NCI-H510A treated with DMSO at 0.1 percent for 48 hours (cell line): ENCODE measurements around the gene CPT1A.

Experiments used
- DNase-seq: peaks from one replicate; lab custom pipeline; 2025; lab: John Stamatoyannopoulos, UW

CPT1A gene

DNA sequence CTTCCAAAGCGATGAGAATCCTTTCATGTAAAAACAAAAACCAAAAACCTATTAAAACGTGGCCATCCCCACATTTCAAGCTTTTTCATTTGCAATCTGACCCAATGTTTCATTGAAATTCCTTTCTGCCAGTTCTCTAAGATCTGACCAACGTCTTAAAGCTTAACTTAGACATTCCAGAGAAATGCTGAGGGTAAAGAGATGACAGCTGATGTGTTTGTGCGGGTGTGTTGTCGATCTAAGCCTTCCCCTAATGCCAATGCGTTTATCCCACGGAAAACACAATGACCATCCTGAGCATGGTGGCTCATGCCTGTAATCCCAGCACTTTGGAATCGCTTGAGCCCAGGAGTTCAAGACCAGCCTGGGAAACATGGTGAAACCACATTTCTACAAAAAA lies 84.0 kb downstream of the CPT1A start:
- no peak for DNase-seq

DNA sequence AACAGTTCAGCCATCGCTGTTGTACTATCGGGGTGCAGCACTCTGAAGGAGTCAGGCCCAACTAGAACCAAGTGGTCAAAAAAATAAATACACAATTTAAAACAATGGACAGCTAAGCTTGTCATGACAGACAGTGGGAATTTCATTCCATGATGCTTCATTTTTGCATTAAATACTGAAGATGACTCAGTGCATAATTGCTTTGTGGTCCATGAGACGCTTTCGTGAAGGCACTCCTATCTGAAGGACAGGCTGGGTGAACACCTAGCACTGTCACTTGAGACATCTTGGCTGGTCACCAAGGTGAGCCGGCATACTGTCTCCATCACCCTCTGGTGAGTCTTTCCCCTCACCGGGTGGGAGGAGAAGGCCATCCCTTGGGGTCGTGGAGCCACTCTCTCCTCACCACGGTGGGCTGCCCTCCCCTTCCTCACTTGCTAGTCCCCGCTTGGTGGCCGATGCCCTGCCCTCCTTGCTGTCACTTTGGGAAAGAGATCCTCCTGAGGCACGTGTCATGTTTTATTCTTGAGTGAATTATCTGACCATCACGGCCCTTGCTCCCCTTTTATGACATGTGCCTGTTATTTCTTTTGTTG lies 85.4 kb downstream of the CPT1A start:
- no peak for DNase-seq

DNA sequence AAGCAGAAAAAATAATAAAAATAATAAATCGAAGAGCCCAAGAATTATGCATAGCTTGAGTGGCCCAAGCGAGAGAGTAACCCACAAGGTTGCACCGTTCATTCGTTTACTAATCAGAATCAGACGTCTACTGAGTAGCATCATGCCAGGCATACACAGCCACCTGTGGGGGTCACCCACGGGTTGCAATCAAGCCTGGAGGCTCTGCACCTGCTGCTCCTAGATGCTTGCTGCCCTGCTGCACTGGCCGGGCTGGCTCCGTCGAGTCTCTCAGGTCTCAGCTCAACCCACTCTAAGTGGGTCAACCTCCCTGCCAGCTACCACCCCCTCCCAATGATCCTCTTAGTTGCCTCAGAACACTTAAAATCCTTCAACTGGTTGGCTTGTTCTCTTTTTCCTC lies 88.4 kb downstream of the CPT1A start:
- DNase-seq: no peak

DNA sequence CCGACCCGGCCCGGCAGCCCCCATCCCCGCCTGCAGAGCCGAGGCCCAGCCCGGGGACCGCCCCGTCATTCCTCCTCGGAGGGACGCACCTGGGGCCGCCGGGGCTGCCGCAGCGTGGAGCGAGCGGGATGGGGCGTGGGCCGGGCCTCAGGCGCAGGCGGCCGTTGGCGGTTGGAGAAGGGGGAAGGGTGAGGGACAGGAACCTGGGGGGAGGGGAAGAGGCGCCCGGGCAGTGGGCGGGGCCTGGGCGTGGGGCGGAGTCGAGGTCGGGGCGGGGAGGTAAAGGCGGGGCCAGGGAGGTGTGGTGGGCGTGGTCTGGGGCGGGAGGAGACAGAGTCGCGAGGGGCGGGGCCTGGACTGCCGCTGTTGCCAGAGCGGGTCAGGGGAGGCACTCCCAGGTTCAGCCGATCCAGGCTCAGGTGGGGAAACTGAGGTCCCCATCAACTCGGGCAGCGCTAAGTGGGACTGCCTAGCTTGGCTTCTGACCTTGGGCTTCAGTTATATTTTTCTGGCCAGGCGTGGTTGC lies 90.3 kb downstream of the CPT1A start, which contains the start of gene TESMIN:
Gene TESMIN, minus strand, starts transcription at position 190 of the 526 bp plus-strand sequence. CDS start 860 bp downstream, outside the sequence.
- peak; percentile 94 for DNase-seq

DNA sequence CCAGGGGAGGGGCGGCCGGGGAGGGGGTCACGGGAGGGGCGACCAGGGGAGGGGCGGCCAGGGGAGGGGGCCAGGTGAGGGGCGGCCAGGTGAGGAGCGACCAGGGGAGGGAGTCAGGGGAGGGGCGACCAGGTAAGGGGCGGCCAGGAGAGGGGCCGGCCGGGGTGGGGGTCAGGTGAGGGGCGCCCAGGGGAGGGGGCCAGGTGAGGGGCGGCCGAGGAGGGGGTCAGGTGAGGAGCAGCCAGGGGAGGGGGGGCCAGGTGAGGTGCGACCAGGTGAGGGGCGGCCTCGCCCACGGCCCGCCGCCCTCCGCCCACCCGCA lies 90.8 kb downstream of the CPT1A start:
- DNase-seq: no peak

DNA sequence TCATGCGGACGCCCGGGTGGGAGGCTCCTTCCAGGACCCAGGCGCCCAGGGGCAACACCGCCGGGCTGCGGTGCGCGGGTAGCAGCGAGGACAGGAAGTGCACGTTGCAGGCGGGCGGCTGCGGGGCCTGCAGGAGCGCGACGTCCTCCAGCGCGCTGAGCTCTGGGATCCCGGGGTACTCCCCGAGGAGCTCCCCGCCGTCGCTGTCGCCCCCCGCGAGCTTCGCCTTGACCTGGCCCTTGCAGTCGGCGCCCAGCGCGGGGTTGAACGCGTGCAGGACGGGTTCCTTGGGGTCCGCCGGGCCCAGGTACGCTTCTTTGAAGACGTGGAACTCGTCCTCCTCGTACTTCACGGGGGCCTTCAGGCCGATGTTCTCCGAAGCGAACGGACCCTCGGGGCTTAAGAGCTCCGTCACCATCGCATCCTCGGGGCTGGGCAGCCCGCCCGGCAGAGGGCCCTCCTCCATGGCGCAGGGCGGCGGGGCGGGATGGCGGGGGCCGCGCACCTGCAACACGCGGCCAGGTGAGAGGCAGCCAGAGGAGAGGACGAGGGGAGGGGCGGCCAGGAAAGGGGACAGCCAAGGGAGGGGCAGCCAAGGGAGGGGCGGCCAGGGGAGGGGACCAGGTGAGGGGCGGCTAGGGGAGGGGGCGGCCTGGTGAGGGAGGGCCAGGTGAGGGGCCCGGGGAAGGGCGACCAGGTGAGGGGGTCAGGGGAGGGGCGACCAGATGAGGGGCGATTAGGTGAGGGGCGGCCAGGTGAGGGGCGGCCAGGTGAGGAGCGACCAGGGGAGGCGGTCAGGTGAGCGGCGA lies 91.3 kb downstream of the CPT1A start:
- DNase-seq: peak; percentile 57

DNA sequence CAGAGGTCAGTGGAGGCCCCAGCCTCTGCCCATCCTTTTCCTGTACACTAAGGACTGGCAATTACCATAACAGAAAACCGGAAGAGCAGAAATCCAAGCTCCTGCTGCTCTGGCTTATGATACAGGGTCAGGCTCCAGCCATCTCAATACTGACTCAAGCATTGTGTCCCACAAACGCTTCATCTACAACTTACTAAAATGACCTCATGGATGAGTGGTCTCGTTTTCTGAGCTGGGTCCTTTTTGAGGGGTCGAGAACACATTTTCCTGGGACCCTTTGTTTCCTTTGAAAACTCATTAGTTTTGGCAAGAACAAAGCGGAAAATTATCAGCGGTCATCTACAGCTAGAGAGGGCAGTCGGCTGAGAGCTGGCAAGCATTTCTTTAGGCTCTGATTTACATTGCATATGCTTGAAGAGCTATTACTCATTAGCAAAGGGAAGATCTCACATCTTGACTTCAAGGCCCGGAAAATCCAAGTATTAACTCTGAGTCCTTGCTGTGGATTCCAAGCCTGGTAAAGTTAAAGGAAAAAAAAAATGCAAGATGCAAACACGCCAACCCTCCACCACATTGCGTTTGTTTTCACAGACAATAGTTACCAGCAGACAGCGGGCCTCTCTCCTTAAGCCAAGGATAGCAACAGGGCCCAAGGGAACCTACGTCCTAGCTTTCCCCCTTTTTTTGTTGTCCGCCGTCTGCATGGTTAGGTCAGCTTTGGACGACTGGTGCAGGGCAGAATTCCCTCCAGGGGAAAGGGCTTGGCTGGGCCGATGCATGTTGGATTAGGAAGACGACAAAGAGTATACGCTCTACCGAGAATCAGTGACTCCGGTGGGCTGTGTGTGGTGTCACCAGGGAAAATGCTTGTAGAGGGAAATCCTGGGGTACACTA lies 92.2 kb downstream of the CPT1A start:
- peak; percentile 30 for DNase-seq

DNA sequence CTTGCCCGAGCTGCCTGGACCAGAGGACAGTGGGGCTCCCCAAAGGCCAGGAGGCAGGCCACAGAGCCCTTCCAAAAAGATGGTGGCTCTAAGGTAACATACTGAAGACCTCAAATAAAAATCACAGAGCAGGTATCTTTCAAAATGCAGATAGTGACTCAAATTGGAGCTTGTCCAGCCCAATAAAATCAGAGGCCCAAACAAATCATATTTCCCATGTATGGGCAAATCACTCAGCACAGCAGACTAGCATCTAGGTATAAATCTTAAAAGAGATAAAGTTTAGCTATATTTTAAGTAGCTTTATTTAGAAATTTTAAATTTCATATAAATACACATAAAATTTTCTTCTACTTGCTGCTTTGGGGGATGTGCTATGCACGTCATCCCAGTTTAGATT lies 93.7 kb downstream of the CPT1A start:
- no peak for DNase-seq

DNA sequence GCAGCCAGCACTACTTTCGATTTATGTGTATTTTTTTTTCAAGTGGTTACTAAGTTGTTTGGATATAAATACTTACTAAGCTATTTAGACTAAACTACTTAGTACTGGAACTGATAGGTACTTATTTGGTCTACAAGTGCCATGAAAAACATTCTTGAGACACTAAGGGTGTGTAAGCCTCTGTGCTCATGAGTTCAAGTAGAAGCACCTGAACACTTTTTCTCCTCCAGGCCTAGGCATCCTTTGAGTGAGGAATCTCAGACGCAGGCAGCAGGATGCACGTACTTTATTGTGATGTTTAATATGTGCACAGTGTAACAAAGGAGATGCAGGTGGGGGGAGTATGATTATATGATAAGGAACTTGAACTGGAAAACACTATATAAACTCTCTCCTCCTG lies 98.2 kb downstream of the CPT1A start:
- no peak for DNase-seq

DNA sequence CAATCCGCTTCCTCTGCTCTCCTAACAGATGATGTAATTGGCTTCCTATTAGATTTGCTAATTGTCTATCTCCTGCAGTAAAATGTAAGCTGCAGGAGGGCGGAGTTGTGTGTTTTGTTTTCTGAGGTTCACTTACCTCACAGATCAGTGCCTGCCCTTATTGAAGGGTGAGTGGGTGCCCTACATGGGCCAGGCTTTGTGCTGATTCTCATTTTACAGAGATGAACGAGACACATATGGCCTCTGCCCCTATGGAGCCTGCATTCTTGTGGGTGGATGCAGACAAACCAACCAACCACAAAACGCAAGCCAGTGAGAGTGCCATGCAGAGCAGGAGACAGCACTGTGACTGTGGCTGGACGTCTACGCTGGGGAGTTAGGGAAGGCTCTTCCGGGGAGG lies 100.3 kb downstream of the CPT1A start:
- no peak for DNase-seq

DNA sequence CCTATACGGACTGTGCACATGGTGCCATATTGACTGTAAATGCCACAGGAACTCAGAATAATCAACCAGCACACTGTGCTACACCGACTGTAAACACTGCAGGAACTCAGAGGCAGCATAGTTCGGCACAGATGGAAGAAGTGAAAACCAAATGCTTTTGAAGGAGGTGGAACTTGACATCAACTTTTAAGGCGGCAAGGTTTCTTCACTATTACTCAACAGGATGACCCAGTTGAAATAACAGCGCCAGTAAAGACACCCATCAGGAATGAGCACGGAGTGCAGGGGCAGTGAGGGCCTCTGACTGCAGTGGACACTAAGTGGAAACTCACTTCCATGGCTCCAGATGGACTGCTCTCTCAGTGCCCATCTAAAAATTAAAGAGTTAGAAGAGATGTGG lies 106.1 kb downstream of the CPT1A start:
- no peak for DNase-seq

DNA sequence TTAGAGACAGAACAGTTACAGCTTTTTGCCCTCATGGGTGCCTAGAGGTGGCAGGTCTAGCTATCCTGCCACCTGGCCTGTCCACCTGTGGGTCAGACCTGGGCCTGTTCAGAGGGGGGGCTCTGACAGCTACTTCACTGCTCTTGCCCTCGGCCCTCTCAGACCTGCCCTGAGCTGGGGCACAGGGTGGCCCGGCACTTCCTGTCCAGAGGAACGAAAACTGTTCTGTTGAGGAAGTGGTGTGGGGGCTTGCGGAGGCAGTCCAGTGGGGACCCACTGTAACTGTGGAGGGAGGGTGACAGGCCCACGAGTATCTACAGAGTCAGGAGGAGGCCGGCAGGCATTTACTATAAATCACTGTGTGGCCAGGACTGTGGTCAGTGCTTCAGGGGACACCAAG lies 106.6 kb downstream of the CPT1A start:
- no peak for DNase-seq

DNA sequence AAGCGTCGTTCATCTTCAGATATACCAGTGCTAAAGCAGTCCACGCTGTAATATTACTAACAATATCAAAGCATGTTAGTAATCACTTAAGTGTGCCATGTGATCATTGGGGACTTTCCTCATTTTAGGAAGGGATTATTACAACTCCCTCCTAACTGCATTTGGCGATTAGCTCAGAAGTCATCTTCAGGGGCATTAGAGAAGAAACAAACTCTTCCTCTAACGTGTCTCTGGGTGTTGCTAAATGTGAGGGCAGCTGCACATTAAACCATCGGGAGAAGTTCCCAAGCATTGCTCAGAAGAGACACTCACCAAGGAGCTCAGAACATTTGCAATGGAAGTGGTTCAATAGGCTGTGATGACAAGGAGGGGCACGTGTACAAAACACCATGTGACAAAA lies 107.6 kb downstream of the CPT1A start:
- no peak for DNase-seq

DNA sequence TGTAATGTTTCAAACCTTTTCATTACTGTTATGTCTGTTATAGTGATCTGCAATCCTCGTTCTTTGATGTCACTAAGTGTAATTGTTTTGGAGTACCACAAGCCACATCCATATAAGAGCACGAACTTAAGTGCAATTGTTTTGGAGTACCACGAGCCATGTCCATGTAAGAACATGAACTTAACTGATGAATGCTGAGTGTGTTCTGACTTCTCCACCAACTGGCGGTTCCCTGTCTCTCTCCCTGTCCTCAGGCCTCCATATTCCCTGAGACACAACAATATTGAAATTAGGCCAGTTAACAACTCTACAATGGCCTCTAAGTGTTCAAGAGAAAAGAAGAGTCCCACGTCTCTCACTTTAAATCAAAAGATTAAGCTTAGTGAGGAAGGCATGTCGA lies 113.9 kb downstream of the CPT1A start:
- peak; percentile 3 for DNase-seq

DNA sequence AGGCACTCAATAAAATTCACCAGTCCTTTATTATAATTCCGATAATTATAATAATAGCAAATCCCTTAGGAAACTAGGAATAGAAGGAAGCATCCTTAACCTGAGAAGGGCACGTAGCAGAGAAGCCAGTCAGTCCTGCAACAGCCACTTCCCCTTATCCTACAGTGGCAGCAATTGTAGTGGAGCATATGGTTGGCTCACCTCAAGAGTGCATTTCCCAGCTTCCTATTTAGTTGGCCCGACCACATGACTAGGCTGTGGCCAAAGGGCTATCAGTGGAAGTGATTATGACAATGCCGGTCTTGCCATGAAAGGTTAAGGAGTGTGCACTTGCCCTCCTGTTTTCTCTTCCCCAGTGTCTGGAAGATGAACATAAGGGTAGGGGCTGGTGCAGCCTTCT lies 117.4 kb downstream of the CPT1A start:
- no peak for DNase-seq

DNA sequence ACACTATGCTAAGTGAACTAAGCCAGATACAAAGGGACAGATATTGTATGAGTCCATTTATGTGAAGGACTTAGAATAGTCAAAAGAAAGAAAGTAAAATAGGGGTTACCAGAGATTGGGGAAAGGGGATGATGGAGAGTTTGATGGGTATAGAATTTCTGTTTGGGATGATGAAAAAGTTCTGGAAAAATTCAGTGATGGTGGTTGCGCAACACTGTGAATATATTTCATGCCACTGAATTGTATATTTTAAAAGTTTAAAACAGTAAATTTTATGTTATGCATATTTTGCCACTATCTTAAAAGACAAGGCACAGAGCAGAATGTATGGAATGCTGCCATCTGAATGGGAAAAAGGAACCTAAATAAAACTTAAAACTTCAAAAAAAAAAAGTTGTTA lies 119.6 kb downstream of the CPT1A start:
- no peak for DNase-seq

DNA sequence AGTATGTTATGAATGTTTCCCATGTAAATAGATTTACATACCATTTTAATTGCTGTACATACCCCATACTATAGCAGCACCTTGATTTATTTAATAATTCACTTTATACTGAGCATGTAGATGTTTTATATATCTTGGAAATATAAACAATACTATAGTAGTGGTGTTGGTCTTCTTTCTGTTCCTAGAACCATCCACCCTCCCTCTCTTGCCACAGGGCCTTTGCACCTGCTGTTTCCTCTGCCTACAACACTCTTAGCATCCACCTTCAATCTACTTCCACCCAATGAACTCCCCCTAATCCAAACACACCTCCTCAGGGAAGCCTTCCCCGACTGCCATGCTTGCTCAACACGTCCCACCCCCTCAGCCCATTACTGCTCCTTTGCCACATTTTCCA lies 120.6 kb downstream of the CPT1A start:
- no peak for DNase-seq

DNA sequence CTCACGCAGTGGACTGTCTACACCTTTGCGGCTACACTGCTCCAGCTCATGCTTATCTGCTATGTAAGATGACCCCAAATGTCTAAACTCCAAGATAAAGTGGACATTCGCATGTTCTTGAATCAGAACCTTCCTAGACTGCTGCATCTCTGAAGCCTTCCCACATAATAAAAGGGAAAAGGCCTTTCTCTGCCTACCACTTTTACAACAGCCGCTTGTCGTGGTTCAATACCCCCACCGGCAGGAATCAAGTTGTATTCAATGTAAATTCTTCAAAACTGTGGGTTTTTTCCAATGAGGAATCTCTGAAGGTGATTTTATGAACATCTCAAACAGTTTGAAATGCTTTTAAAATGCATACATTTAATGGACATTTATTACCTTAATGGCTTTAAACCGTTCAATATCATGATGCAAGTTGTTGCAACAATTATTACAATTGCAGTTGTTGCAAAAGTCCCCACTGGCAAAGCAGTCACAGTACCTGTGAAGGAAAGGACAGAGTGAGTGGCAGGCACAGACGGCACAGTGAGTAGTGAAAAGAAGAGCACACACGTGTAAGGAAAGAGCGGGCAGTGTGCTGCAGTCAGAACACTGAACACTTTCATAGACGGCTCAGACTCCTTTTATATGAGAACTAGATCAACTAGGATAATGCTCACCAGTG lies 126.1 kb downstream of the CPT1A start:
- DNase-seq: no peak

DNA sequence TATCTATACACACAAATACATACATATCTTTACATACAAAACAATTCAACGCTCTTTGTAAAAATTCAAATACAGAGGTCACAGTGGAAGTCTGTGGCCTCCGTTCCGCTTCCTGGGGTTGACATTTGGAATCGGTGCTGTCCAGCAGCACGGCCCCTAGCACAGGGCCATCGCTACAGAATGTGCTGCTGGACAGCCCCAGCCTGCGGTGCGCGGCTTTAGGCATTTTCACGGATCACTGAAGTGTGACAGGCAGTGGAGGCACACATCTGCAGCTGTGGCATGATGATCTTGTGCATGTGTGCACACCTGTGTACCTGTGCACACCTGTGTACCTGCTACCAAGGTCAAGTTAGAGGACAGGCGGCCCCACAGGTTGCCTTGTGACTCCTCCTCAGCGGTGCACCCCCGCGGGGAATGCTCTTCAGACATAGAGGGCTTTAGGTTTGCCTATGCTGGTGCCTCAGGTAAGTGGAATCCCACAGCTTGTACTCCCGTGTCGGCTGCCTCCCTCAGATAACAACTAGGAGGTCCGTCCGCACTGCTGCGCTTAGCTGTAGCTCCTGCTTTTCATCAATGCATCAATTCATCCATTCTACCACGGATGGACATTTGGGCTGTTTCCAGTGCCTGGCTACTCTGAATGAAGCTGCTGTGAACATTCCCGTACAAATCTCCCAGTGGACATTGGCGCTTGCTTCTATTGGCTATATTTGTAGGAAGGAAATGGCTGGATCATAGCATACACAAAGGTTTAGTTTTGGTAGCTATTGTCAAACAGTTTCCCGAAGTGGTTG lies 127.5 kb downstream of the CPT1A start:
- no peak for DNase-seq

DNA sequence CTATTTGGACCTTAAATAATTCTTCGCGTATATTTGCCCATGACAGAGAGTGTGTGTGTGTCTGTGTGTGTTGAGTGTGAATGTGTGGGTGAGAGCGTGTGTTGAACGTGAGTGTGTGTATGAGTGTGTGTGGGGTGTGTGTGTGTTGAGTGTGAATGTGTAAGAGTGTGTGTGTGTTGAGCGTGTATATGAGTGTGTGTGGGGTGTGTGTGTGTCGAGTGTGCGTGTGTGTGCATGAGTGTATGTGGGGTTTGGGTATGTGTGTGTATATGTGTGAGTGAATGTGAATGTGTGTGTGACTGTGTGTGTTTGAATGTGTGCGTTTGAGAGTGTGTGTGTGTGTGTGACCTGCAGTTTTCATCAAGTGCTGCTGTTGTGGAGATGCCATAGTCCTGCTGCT lies 130.6 kb downstream of the CPT1A start:
- no peak for DNase-seq

DNA sequence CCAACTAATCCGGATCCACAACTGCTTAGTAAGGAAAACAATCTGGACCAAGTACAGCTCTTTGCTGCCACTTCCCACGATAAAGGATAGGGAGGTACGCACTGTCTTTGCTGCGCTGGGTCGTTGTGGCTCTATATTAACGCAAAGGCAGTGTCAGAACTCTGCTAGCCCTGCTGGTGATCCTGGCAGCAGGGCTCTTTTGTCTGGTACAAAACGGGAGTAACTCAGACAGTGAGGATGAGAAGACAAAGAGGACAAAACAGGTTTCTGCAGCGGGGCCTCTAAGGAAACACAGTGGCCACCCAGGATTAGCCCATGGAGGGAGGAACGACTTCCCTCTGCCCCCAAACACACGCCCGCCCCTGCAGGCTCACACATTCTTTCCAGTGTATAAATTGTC lies 131.3 kb downstream of the CPT1A start:
- no peak for DNase-seq
